NCI-H1694 treated with DMSO at 0.1 percent for 48 hours (cell line): Measurements from ENCODE around the gene NAPG.
"Not testable (repeated sequence)": the region's sequence is repeated elsewhere in the genome, so short reads cannot be mapped to it uniquely, and the experiment has no call there.

Source experiments
- DNase-seq: peaks from one replicate; lab custom pipeline; 2025; lab: John Stamatoyannopoulos, UW

The NAPG gene

GRCh38 chr18:10514082-10514481, 11.7 kb upstream of the NAPG start:
- DNase-seq: peak; percentile 73

- DNase-seq: peak; percentile 32
These were observed 11.2 kb upstream of the NAPG start for GRCh38 chr18:10514601-10515000.

DNA sequence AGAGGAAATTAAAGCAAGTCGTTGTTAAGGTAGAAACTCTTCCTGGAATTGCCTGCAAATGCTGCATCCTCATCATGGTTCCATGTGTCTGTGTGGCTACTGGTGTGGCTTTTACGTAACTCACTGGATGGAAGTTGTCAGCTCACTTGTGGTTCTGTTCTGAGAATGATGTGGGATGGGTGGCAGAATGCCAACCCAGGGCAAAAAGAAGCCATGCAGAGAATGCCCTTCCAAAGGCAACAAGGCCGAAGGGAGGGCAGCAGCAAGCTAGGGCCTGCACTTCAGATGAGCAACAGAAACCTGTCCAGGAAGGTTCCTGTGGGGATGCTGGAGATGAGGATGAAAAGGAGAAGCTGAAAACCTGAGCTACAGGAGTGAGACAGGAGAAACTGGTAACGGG, 10.4 kb upstream of the NAPG start:
- no peak for DNase-seq

DNA sequence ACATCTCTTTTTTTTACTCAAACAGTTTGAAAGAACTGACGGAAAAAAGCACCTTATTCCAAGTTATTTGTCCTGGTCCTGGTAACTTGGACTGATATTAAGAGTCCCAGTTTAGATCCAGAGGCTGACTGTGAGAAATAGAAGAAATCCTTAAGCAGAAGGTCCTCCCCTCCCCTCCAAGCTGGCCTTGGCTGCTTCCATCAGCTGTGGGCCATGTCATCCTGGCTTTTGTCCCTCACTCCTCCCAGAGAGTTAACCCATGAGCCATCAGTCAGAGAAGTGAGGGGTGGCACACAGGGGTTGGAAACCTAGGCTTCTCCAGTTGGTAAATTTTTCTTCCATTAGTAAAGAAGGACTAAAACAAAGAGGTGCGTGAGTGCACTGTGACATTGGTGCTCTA, 9.7 kb upstream of the NAPG start:
- DNase-seq: no peak

- no peak for DNase-seq
These were observed 7.1 kb upstream of the NAPG start for GRCh38 chr18:10518595-10519255.

GRCh38 chr18:10519366-10519765, 6.5 kb upstream of the NAPG start:
- DNase-seq: no peak

- peak; percentile 85 for DNase-seq
These were observed 5.6 kb upstream of the NAPG start for GRCh38 chr18:10519999-10520935.

DNA sequence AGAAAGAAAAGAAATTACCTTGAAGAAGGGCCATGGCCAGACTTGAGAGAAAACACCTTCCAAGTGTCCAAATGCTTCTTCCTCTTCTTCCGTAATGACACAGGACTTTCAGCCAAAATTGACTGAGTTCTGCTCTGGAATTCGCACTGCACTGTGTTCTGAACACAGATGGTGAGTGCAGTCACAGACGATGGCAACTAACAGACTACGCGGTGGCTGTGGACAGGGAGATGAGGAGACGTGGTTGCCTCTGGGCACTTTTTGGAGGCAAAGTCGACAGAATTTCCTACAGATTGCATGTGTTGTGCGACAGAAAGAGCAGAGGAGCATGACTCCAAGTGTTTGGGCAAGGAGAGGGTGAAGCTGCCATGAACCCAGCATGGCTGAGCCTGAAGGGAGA, 4.3 kb upstream of the NAPG start:
- no peak for DNase-seq

GRCh38 chr18:10522574-10522973, 3.3 kb upstream of the NAPG start:
- no peak for DNase-seq

- no peak for DNase-seq
These were observed 2.3 kb upstream of the NAPG start for GRCh38 chr18:10523544-10523943.

- no peak for DNase-seq
These were observed 1.1 kb upstream of the NAPG start for GRCh38 chr18:10524507-10525370.

- no peak for DNase-seq
These were observed 496 bp upstream of the NAPG start for GRCh38 chr18:10525371-10525691.

- no peak for DNase-seq
These were observed 728 bp downstream of the NAPG start for GRCh38 chr18:10526561-10526949.

DNA sequence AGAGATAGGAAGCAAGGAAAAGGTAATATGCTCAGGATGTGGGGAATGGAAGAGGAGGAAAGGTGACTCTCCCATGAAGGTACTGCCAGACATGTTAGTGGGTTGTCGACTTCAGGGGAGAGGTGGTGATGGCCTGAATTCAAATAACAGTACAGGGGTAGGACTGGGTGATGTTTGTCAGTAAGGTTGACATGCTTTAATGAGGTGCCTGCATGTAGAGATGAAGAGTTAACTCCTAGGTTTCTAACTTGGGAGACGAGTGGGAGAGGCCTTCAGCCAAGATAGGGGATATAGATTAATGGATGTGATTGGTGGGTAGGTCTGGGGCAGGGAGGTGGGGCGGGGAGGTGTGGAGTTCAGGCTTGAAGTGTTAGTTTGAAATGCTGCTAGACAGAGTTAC, 2.6 kb downstream of the NAPG start:
- no peak for DNase-seq

DNA sequence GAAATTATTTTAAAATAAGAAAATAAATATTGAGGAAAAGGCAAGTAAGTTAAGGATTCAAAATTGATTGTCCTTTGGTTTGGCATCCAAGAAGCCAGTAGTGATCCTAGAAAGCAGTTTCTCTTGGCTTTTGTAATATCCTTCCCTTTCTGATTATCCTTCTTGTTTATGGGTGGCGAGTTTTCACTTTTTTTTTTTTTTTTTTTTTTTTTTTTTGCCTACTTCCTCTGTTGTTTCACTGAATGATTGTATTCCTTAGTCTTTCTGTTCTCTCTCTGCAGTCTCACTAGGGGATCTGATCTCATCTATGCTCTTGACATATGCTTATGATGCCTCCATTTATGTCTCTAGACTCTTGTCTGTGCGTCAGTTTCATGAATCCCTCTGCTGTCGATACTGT, 4.2 kb downstream of the NAPG start:
- no peak for DNase-seq

GRCh38 chr18:10530852-10531251, 5.0 kb downstream of the NAPG start:
- DNase-seq: no peak

GRCh38 chr18:10533111-10533510, 7.3 kb downstream of the NAPG start:
- DNase-seq: no peak

- DNase-seq: no peak
These were observed 10.5 kb downstream of the NAPG start for GRCh38 chr18:10536280-10536679.

DNA sequence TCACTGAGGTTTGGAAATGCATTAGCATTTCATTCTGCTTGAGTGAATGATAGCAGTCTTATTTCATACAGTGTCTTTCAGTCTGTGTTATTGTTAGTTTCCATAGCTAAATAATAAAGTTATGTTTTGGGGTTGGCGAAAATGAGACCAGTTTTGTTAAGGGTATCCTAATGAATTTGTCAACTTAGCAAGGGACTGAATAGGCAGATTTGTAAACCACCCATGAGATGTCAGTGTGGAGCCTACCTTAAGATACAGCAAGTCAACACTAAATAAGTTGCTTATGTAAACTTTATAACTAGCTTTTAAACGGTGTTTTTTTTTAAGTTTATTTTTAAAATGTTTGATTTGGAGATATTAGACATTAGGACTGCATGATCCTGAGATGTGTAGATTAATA, 11.9 kb downstream of the NAPG start:
- DNase-seq: no peak

- not testable (repeated sequence) for DNase-seq
These were observed 13.3 kb downstream of the NAPG start for GRCh38 chr18:10539124-10539523.

GRCh38 chr18:10543277-10543676, 17.4 kb downstream of the NAPG start:
- DNase-seq: no peak

DNA sequence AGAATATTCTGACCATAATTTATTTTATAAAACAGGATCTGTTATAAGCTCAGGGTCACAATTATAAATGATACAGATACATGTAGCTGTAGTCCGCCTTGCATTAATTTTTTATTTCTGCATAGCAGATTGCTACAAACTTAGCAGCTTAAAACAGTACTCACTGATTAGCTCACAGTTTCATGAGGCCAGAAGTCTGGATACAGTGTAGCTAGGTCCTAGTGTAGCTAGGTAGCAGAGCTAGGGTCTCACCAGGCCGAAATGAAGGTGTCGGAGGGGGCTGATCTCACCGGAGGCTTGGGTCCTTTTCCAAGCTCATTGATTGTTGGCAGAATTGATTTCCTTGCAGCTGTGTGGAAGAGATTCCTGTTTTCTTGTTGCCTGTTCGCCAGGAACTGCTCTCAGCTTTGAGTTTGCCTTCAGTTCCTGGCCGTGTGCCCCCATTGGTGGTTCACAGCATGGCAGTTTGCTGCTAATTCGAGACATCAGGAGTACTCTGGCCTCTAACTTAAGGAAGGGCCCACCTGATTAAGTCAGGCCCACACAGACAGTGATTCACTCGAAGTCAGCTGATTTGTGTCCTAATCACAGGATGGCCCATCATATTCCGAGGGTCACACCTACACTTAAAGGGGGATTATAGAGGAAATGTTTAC, 18.4 kb downstream of the NAPG start:
- no peak for DNase-seq
